PC-3 (cell line): ENCODE measurements around the gene UBXN11. TPM values are rescaled to one million over a fixed set of nuclear protein-coding genes. Genes with fewer than 3 reads are reported as not detected.

ENCODE experiments used
- ATAC-seq: fragments of 200-7000 bp; cut with Tn5 transposase; 2 replicates; pipeline ENCODE4 v1.9.1; 2020; ENCODE audit warnings: mild to moderate bottlenecking, moderate library complexity
- BruUV-seq: library from RNA; stranded (reverse); fragments of 400-500 nt; replicated peaks from 2 replicates; lab custom pipeline; 2021; lab: Mats Ljungman, UMichigan
- CTCF ChIA-PET: fragments of 300-600 bp; sonication (Branson Sonifier 250); formaldehyde crosslinking; loops from one replicate; lab custom pipeline; 2022; ENCODE audit warnings: antibody characterized with exemption; lab: Charles Lee
- POLR2A ChIA-PET: fragments of 300-600 bp; sonication (Branson Sonifier 250); formaldehyde crosslinking; loops from one replicate; lab custom pipeline; 2022; ENCODE audit warnings: antibody characterized with exemption; ENCODE audit not compliant: unreplicated experiment; lab: Charles Lee
- DNase-seq: peaks from one replicate; pipeline ENCODE4 v3.0.0-alpha.2; 2015
- H2AFZ ChIP-seq: fragments of 300-600 bp; sonication (generic); 2 replicates; pipeline ENCODE4 v1.6.0; 2016; ENCODE audit warnings: antibody characterized with exemption, low read length
- H3F3A ChIP-seq: fragments of 300-600 bp; sonication (generic); one replicate; pipeline ENCODE4 v1.6.0; 2017; ENCODE audit warnings: antibody characterized with exemption, low read length, control low read depth, mild to moderate bottlenecking; ENCODE audit not compliant: unreplicated experiment
- H3K27ac ChIP-seq: fragments of 300-600 bp; sonication (generic); 2 replicates; pipeline ENCODE4 v1.5.1; 2016; ENCODE audit warnings: mild to moderate bottlenecking, low read length
- H3K27me3 ChIP-seq: fragments of 300-600 bp; sonication (generic); 2 replicates; pipeline ENCODE4 v1.6.1; 2016; ENCODE audit warnings: low read length, mixed read lengths
- H3K36me3 ChIP-seq: fragments of 300-600 bp; sonication (generic); 2 replicates; pipeline ENCODE4 v1.6.1; 2016; ENCODE audit warnings: low read depth, mixed run types, low read length, mixed read lengths
- H3K4me1 ChIP-seq: fragments of 300-600 bp; sonication (generic); 2 replicates; pipeline ENCODE4 v1.5.1; 2016; ENCODE audit warnings: low read length; ENCODE audit not compliant: insufficient read depth
- H3K4me2 ChIP-seq: fragments of 300-600 bp; sonication (generic); 2 replicates; pipeline ENCODE4 v1.6.0; 2016; ENCODE audit warnings: low read length
- H3K4me3 ChIP-seq: fragments of 300-600 bp; sonication (generic); 2 replicates; pipeline ENCODE4 v1.5.1; 2016; ENCODE audit warnings: mild to moderate bottlenecking, low read length, mixed read lengths
- H3K79me2 ChIP-seq: fragments of 300-600 bp; sonication (generic); 2 replicates; pipeline ENCODE4 v1.6.1; 2017; ENCODE audit warnings: low read length, mixed read lengths
- H3K9ac ChIP-seq: fragments of 300-600 bp; sonication (generic); 2 replicates; pipeline ENCODE4 v1.6.0; 2016; ENCODE audit warnings: mild to moderate bottlenecking, low read length
- H3K9me2 ChIP-seq: fragments of 300-600 bp; sonication (generic); replicated peaks from 2 replicates; pipeline ENCODE4 v1.6.1; 2016; ENCODE audit warnings: mixed run types, low read length, mixed read lengths
- H3K9me3 ChIP-seq: fragments of 300-600 bp; sonication (generic); 2 replicates; pipeline ENCODE4 v1.6.1; 2016; ENCODE audit warnings: low read length, mixed read lengths
- H4K20me1 ChIP-seq: fragments of 300-600 bp; sonication (generic); 2 replicates; pipeline ENCODE4 v1.6.1; 2016; ENCODE audit warnings: low read length, mixed read lengths
- CTCF ChIP-seq: fragments of 300-600 bp; sonication (generic); conservative IDR thresholded peaks from 2 replicates; pipeline ENCODE4 v1.5.1; 2017; ENCODE audit warnings: antibody characterized with exemption, low read depth, mild to moderate bottlenecking, low read length
- EZH2 ChIP-seq: fragments of 300-600 bp; sonication (generic); IDR thresholded peaks from one replicate; pipeline ENCODE4 v1.6.1; 2017; ENCODE audit warnings: antibody characterized with exemption, mild to moderate bottlenecking, low read length; ENCODE audit not compliant: unreplicated experiment
- EZH2phosphoT487 ChIP-seq: fragments of 300-600 bp; sonication (generic); IDR thresholded peaks from 2 replicates; pipeline ENCODE4 v1.6.1; 2018; ENCODE audit warnings: mild to moderate bottlenecking, antibody characterized with exemption, low read length, borderline replicate concordance
- intact Hi-C: fragments of 100-400 bp; cut with micrococcal nuclease; formaldehyde crosslinking; loops from 2 replicates; pipeline ENCODE4 v1.9.0; 2023
- total RNA-seq: library from RNA; depleted of rRNA; stranded (reverse); fragments of >200 nt; gene quantifications from 2 replicates; pipeline ENCODE4 v1.2.3, GENCODE V29; 2014

The UBXN11 gene
- total RNA-seq, 1 experiment from 2014 or later = 19.4 TPM

GRCh38 chr1:26351590-26352337, 45.3 kb upstream of the UBXN11 start:
- H3K4me1 ChIP-seq = peaks cover 59% of the 10 kb centered on the region
- no peaks in the 10 kb centered on the region for H3K27me3 ChIP-seq
- DNase-seq = peak; percentile 65
- no peaks in the 10 kb centered on the region for H4K20me1 ChIP-seq
- ChIA-PET CTCF (interaction anchor here (0.6 kb wide), 1 partner anchor 65 kb away, joined by 3 read pairs; no protein-coding TSS in a partner anchor), POLR2A (no interaction called here)
- peak; percentile 37 for ATAC-seq
- H3K27ac ChIP-seq = peak overlapping the region; percentile 85
- no peaks in the 10 kb centered on the region for H3F3A ChIP-seq
- no peaks in the 10 kb centered on the region for H3K36me3 ChIP-seq
- BruUV-seq = no TSS peak
- peak overlapping the region; percentile 34 for H3K4me3 ChIP-seq
- H3K9me2 ChIP-seq = no peaks in the 10 kb centered on the region
- H3K9ac ChIP-seq = peak overlapping the region; percentile 61
- intact Hi-C loops = no loop called here
- no peaks in the 10 kb centered on the region for H3K9me3 ChIP-seq
- no peak overlapping the region for H2AFZ ChIP-seq
- TF ChIP-seq CTCF = no peak
- no peak for TF ChIP-seq EZH2phosphoT487
- TF ChIP-seq EZH2 = no peak
- H3K79me2 ChIP-seq = peaks cover 12% of the 10 kb centered on the region; the same call in 1 of the 2 replicates
- peak overlapping the region; percentile 82 for H3K4me2 ChIP-seq

- H3K79me2 ChIP-seq = peaks cover 12% of the 10 kb centered on the region; the same call in 1 of the 2 replicates
- DNase-seq (peak; percentile 42), ATAC-seq (peak; percentile 9; the same call in 1 of the 2 replicates)
- ChIA-PET POLR2A (no interaction called here), CTCF (interaction anchor here (0.7 kb wide), 1 partner anchor 41 kb away, joined by 4 read pairs; no protein-coding TSS in a partner anchor)
- peak overlapping the region; percentile 82 for H3K4me2 ChIP-seq
- H3K9ac ChIP-seq = peak overlapping the region; percentile 58
- BruUV-seq = no TSS peak
- TF ChIP-seq EZH2phosphoT487 (no peak), CTCF (no peak), EZH2 (no peak)
- no peak overlapping the region for H3K4me3 ChIP-seq
- H3F3A ChIP-seq = no peaks in the 10 kb centered on the region
- peak overlapping the region; percentile 85 for H3K27ac ChIP-seq
- H4K20me1 ChIP-seq = no peaks in the 10 kb centered on the region
- H3K36me3 ChIP-seq = no peaks in the 10 kb centered on the region
- H3K9me3 ChIP-seq = no peaks in the 10 kb centered on the region
- H2AFZ ChIP-seq = no peak overlapping the region
- no peaks in the 10 kb centered on the region for H3K9me2 ChIP-seq
- H3K27me3 ChIP-seq = no peaks in the 10 kb centered on the region
- intact Hi-C loops = no loop called here
- peaks cover 55% of the 10 kb centered on the region for H3K4me1 ChIP-seq
Observed at GRCh38 chr1:26350701-26351589, 44.5 kb upstream of the UBXN11 start.
